Heart left ventricle (tissue), 13 donors: ENCODE results near the gene GFY.

Source experiments
- POLR2A ChIP-seq, 2 donors: fragments of 450-650 bp; IDR thresholded peaks; one replicate each; pipeline ENCODE4 v1.6.1; 2017; ENCODE audit warnings: antibody characterized with exemption in 2 of 2, mild to moderate bottlenecking in 2 of 2, moderate library complexity in 2 of 2
- TF ChIP-seq, protein P1 (sequence below), 12 donors: fragments of 200-600 bp; sonication (generic) in 4 of 12; IDR thresholded peaks; one replicate each; pipeline versions ENCODE4 v1.5.0 to v1.8.0; 2018 to 2022; ENCODE audit warnings: antibody characterized with exemption in 12 of 12, mild to moderate bottlenecking in 5 of 12
- donor health status: ischemic (EF 13 %, LVEDD 7.1; RV severe dilation, severe dysfunction).
- donor health status: DM: no; HTN: yes; CAD: no.
- donor health status: DM: no; HTN: no; CAD: no.
- donor health status: ischemic (EF 25% LVEDD 6.9; RV normal size, moderate dysfunction).
- donor health status: ischemic (EF 25% LVEDD 5.7; RV mildly dilated, moderate dysfunction).
- donor health status: ischemic (EF 35%, LVEDD 5.7; RV mildly dilated, moderate dysfunction).
- donor health status: nonischemic (EF 11% LVEDD 7.7; RV severe dilation, severe dysfunction).
- donor health status: DM: yes; HTN: yes; CAD: no.
- donor health status: PGD.
- donor health status: ischemic (EF 29% LVEDD 5.4; RV normal size, mild dysfunction).
- donor health status: nonischemic (EF 23%, LVEDD 6.1; RV moderate dilation, normal function).

- TF ChIP-seq, protein P1, sequence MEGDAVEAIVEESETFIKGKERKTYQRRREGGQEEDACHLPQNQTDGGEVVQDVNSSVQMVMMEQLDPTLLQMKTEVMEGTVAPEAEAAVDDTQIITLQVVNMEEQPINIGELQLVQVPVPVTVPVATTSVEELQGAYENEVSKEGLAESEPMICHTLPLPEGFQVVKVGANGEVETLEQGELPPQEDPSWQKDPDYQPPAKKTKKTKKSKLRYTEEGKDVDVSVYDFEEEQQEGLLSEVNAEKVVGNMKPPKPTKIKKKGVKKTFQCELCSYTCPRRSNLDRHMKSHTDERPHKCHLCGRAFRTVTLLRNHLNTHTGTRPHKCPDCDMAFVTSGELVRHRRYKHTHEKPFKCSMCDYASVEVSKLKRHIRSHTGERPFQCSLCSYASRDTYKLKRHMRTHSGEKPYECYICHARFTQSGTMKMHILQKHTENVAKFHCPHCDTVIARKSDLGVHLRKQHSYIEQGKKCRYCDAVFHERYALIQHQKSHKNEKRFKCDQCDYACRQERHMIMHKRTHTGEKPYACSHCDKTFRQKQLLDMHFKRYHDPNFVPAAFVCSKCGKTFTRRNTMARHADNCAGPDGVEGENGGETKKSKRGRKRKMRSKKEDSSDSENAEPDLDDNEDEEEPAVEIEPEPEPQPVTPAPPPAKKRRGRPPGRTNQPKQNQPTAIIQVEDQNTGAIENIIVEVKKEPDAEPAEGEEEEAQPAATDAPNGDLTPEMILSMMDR (IDR thresholded peaks at IDR 0.05): no peak
- no peak for TF ChIP-seq POLR2A (IDR thresholded peaks at IDR 0.05)
Measured at GRCh38 chr19:49400029-49400428, 25.2 kb upstream of the GFY start.
